Stimulated activated CD8-positive, alpha-beta memory T cell treated with anti-CD3 and anti-CD28 coated beads, Interleukin-4, amount 100 ng/mL, for 48 hours (primary cell): Measurements from ENCODE around the gene ASIC5.
"Not testable (repeated sequence)": the region's sequence is repeated elsewhere in the genome, so short reads cannot be mapped to it uniquely, and the experiment has no call there.

Experiments
- DNase-seq: peaks from one replicate; pipeline ENCODE4 v3.0.0-alpha.2; 2020

ASIC5 gene, protein sequence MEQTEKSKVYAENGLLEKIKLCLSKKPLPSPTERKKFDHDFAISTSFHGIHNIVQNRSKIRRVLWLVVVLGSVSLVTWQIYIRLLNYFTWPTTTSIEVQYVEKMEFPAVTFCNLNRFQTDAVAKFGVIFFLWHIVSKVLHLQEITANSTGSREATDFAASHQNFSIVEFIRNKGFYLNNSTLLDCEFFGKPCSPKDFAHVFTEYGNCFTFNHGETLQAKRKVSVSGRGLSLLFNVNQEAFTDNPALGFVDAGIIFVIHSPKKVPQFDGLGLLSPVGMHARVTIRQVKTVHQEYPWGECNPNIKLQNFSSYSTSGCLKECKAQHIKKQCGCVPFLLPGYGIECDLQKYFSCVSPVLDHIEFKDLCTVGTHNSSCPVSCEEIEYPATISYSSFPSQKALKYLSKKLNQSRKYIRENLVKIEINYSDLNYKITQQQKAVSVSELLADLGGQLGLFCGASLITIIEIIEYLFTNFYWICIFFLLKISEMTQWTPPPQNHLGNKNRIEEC

DNA sequence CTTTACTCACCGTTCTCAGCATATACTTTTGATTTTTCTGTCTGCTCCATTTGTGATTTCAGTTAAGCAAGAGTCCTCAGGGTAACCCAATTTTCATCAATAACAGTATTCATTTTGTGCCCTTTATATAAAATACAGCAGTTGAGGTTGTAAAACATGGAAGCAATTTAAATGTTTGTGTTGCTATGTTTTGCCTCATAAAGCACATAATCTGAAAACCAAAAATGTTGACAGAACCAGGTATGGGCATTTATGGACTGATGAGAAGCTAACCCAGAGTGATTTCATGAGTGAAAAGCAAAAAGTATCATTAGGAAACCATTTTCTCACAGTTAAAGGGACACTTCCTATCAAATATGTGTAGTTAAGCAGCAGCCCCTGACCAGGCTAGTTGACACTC is at the start of gene ASIC5:
Gene ASIC5 (minus strand): TSS at position 101 of the 400 bp plus-strand sequence. CDS start 51 bp downstream, at position 50.
- no peak for DNase-seq

DNA sequence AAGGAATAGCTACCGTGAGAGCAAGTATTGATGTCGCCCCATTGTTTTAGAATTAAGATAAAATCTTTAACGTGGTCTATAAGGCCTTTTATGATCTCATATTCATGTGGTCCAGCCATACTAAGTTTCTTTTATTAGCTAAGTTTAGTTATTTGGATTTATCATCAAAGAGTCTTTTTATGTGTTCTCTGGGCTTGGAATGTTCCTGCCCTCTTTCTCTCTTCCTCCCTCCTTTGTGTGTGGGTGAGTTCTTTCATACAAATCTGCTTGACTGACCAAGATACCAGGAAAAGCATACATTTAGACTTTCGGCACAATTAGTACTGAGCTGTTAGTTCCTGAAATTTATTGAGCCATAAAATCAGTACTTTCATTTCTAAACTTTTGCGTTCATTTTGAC is 48.7 kb upstream of the ASIC5 start:
- DNase-seq, result no peak

DNA sequence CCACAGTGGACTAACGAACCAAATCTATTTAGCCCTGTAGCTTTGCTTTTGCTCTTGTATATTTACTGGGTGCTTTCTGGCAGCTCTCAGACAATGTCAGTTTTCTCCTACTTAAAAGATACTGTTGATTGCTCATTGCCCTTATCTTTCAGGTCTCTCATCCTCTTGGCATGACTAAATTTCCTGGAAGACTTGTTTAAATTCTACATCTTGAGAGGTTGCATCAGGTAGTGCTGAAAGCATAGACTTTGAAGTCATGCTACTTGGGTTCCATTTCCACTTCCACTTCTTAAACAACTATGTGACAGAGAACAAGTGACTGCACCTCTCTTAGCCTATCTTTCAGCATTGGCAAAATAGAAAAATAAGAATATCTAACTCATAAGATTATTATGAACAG is 45.8 kb upstream of the ASIC5 start:
- DNase-seq, result no peak

DNA sequence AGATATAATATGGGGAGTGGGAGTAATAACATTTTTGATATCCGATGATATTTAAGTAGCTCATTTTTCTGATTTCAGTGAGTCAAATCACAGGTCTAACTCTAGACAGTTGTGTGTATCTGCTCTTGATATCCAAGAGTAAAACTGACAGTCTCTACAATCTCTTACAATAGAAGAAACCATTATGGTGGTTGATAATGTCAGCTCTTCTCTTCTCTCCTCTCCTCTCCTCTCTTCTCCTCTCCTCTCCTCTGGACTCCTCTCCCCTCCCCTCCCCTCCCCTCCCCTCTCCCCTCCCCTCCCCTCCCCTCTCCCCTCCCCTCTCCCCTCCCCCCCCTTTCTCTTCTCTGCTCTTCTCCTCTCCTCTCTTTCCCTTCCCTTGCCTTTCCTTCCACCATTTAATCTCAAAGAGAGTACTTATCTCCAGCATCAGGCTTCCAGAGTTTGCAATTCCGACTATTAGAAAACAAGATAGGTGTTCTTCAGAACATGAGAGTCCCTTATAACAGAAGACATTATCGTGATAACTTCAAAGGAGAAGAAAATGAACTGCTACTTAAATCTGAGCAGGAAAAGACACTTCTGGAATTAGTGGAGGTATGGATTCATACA is 43.6 kb upstream of the ASIC5 start:
- no peak for DNase-seq

DNA sequence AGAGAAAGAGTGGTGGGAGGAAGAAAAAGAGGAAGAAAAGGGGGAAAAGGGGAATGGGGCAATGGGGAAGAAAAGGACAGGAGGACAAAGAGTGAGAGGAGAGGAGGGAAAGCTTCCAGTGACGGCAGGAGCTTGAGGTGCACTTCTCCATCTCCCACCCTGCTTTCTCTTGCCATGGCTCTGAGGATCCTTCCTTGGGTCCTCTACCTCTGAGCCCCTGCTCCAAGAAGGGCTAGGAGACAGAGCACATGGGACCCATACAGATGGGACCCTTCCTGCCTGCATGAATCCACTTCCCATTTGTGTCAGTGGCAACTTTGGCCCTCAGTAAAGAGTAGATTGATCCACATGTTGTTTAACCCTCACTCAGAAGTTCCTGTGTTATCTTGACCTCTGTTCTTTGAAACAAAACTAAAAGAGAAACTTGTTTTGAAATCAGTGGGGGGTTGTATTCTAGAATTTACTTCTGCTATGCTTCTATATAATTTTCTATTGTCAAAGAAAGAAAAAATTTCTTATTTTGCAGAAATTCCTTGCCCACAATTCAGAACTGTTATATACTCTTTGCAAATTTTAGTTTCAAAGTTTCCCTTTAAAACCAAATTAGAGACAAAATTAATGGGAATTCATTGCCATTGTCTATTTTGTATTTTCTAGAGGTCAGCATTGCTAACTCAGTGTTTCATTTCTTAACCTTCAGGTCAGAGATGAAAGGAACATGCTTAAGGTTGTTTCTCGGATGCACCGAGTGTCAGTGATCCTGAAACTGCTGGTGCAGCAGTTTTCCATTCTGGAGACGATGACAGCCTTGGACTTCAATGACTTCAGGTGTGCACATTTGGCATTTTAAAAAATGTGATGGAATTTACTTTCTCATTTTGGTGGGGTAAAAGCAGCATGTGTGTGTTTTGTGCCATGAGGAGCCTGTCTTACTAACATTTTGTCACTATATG is 42.4 kb upstream of the ASIC5 start:
- no peak for DNase-seq

DNA sequence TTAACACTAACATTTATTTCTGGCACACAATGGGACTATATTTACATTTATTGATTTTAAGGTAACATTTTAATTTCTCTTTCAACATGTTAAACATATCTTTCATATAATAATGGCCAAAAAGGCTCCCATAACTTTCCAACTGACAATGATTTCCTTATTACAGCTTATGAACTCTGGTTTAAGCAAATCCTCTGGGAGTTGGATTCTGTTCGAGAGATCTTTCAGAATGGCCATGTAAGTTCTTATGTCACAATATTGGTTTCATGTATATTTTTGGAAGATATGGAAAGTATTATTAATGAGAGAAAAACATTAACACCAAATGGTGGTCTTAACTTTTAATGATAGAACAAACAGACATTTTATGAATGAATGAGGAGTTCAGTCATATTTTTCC is 41.5 kb upstream of the ASIC5 start:
- no peak for DNase-seq

DNA sequence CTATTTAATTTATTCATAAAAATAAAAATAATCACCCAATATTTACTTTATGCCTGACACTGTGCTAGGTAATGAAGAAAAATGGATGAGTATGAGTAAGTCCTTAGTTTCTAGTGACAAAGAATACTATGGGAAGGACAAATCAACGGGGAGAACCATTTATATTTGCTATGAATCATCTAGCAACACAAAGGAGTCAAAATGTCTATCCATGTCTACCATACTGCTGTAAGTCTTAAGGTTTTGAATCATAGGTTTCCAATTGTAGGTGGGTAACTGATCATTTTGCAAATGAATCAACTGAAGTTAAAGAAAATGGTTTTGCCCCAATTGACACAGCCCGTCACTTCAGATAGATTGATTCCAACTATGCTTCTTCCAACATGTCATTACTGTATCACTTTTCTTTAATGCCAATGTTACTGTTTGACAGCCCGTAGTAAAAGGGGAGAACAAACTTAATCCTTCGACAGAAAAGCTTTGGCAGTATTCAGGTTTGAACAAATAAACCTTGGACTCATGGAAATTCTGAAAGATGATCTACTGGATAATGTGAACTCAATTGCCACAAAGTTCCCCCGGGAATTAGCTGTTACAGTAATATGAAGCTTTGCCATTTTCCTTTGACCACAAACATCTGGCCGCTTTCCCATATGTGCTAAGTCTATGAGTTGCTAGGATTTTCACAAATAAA is 40.6 kb upstream of the ASIC5 start:
- no peak for DNase-seq

DNA sequence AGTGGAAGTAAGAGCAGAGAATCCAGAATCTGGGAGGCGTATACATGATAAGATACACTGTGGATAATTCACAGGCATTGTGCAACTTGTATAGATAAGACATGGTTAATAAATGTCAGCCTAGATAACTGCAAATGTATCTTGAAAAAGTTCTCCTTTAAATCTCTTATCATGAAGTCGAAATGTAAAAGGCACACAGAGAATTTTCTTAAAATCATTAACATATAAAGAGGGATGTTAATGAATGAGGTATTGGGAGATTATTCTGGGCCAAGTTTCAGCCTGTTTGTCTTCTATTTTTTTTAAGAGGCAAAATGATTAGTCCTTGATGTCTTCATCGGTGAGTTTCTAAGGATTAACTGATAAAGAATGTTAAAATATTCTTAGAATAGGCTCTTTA is 38.3 kb upstream of the ASIC5 start:
- no peak for DNase-seq

DNA sequence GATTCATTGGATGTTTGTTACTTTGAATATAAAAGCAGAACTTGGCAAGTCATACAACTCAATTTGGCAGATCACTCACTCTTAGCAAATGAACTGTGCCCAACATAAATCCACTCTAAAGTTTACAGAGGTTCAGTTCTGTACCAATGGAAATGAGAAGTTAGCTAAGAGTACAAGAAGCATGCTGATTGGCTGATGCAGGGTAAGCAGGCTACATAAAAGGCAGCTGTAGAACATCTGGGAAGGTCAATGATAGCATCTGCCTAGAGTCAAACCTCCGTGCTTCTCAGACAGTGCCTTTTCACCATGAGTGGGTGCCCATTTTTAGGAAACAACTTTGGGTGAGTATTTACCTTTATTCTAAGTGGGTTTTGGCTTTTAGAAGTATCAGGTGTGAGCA is 37.4 kb upstream of the ASIC5 start, which contains the start of gene TDO2:
Gene TDO2 (plus strand): TSS at position 244 of the 400 bp plus-strand sequence. CDS start 63 bp downstream, at position 307.
- no peak for DNase-seq

DNA sequence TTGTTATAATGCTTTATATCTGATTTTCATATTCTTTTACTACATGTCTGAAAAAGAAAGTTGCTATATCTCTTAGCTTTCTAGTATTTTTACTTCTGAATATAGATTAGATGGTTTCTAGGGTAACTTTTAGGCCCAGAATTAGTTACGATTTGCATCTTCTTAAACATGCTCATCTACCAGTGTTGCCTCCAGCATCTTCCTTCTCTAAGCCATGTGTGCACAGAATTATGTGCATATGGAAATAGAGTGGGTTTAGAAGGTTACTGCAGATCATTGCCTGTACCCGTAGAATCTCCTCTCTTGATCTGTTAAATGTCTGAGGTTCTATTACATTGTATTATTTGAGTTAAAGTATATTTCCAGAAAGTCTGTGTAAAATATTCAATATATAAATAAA is 34.9 kb upstream of the ASIC5 start:
- DNase-seq, result no peak

DNA sequence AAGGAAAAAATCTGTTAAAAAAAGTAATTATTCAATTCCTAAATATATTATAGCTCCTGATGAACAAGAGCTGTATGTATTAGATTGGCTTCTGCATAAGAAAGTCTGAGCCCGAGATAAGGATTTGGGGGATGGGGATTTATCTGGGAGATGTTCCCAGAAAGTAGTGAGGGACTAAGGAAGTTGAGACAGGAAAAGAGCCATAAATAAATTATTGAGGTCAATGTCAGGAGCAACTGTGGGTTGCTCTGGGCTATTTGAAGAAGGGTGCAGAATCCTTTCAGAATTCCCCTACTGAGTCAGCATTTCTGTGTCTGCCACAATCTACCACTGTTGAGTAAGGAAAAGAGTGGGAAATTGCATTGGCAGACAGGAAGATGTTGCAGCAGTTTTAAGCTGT is 34.3 kb upstream of the ASIC5 start:
- DNase-seq, result no peak

DNA sequence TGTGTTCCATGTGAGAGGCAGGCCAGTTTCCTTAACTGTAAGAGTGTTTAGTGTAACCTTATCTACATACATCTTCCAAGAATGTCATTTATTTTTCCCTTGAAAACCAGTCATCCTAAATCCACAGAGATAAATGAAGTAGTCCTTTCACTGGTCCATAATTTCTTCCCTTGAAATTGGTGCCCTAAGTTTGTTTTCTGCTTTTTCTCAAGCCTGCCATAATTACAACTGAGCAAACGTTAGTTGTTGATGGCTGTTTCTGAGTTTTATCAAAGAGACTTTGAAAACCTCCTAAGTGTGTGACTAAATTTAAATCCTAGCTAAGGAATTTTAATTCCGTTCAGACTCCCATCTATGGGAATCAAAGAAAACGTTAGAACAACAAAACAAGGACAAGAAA is 33.8 kb upstream of the ASIC5 start:
- DNase-seq, result no peak

DNA sequence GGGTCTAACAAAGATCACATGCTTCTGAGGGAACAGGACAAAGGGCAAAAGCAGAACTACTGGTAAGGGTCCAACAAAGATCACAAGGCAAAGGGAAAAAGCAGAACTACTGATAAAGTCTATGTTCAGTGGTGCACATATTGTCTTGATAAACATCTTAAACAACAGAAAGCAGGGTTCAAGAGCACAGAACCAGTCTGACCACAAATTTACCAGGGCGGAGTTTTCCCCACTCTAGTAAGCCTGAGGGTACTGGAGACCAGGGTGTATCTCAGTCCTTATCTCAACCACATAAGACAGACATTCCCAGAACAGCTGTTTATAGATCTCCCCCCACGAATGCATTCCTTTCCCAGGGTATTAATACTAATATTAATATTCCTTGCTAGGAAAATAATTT is 32.3 kb upstream of the ASIC5 start:
- not testable (repeated sequence) for DNase-seq

DNA sequence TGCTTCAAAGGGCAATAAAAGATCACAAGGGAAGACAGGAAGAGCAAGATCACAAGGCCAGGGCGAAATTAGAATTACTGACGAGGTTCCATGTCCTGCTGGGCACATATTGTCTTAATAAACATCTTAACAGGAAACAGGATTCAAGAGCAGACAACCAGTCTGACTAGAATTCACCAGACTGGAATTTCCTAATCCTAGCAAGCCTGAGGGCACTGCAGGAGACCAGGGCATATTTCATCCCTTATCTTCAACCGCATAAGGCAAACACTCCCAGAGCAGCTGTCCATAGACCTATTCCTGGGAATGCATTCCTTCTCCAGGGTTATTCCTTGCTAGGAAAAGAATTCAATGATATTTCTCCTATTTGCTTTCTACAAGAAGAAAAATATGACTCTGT is 25.0 kb upstream of the ASIC5 start:
- no peak for DNase-seq

DNA sequence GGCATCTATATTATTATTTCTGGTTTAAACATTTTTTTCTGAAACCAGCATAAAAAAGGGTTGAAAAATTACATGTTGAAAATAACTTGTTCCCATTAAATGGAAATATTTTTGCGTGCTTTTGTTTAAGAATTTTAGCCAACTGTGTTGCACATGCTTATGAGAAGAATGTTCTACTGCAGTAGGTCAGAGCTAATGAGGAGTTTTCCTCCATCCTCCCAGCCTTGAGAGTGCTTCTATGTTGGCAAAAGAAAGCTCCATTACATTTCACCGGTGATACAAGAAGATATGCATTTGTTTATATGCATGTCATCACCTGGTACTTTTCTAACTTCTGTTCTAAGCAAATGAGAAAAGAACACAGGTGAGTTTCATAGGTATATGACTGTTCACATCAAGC is 23.9 kb upstream of the ASIC5 start:
- no peak for DNase-seq

DNA sequence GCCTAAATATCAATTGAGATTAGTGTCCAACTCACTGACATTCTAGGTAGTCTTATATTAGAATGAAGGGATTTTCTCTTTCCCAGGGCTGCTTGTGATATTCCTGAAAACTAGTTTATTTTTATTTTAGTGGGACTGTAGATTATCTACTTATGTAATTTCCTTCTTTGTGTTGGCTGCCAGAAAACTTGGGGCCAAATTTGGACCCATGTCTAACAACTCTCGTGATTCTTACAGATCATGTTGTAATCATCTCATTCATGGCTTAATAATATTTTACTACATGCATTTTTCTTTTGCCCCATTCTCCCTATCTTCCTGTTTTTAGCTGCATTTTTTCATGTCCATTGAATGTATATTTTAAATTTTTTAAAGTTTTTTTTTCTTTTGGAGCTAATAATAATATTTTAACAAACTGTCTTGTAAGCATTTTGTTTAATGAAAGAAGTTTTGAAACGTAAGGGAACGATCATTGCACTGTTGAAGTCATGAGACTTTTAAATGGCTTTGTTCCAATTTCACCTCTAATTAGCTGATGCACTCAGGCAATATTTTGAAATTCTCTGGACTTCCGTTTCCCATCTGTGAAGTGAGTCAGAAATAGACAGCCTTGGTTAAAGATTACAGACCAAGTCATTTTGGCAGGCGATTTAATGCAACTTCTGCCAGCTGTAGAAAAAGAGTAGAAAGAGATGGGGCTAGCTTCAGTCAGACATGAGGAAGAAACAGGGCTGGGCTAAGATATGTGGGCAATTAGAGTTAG is 23.1 kb upstream of the ASIC5 start:
- no peak for DNase-seq

DNA sequence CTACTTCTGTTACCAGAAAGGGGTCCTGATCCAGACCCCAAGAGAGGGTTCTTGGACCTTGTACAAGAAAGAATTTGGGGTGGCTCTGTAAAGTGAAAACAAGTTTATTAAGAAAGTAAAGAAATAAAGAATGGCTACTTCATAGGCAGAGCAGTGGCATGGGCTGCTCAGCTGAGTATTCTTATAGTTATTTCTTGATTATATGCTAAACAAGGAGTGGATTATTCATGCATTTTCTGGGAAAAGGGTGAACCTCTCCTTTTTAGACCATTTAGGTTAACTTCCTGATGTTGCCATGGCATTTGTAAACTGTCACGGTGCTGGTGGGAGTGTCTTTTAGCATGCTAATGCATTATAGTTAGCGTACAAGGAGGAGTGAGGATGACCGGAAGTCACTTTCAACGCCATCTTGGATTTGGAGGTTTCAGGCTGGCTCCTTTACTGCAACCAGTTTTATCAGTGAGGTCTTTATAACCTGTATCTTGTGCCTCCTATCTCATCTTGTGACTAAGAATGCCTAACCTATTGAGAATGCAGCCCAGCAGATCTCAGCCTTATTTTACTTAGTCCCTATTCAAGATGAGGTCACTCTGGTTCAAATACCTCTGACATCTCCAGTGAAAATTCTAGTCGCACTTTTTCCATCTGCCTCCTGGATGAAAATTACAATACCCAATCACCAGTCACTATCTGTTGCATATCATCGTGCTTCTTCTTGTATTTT is 21.9 kb upstream of the ASIC5 start:
- no peak for DNase-seq

DNA sequence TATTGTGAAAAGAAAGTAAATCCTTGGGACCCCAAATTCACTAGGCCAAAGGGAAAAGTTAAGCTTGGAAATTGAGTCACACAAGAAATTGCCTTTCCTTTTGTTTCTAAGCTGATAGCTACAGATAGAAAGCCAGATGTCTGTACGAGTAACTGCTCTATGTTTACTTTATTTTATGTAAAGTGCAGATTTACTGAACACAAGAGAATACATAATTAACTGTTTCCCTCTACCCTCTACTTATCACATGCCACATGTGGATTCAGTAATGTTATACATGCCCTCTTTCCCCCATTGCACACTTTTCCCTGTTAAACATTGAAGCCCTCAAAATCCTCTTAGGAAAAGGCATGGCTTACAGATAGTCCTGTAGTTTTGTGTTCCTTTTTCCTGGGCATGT is 21.0 kb upstream of the ASIC5 start:
- no peak for DNase-seq

DNA sequence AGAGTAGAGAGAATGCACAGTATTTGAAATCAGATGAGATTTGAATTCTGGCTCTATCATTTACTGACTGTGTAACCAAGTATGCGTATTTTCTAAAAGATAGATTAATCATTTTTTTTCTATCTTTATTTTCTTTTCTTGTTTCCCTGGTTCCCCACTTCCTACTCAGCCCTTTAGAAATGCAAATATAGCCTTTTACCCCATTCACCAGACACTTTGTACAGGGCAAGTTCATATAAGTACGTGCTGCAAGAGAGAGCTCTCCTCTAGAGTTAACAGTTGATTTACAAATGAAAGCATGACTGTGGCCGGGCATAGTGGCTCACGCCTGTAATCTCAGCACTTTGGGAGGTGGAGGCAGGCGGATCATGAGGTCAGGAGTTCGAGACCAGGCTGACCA is 19.6 kb upstream of the ASIC5 start:
- DNase-seq, result no peak

DNA sequence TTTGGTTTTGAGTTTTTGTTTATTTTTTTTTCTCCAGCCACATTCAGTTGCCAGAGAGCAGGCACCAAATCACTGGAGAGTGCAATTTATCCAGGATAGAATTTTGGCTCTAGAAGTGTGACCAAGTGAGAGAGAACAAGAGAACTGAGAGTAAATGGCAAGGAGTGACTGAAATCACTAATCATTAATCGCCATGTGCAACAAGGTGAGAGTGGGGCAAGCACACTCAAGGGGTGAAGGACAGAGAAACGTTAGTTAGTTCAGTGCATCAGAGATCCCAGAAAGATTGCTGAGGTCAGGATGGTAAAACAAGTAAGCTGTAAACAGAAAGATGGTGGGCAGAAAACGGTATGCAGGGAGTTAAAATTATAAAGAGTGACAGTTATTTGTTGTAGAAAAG is 17.8 kb upstream of the ASIC5 start:
- DNase-seq, result no peak

DNA sequence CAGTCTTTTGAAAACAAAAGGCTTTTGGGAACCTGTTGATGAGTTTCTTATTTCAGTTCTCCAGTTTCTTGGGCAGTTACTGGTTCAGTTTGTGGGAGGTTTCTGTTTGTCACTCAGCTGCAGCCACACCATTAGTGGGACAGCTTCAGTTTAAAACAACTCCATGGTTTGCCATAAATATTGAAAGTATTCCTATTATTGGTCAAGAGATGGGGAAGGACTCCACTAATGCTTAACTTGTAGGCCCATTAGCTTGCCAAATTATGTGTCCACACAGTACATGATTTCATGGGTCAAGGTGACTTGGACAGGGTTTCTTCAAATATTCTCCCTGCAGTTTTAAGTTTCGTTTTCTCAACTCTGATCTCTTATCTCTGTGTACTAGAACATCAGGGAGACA is 15.5 kb upstream of the ASIC5 start:
- no peak for DNase-seq
